HepG2 (cell line): Measurements from ENCODE around the gene AIF1. TPM values are rescaled to one million over a fixed set of nuclear protein-coding genes. Genes with fewer than 3 reads are reported as not detected.

Source experiments
- ARID4A ChIP-seq: sonication (generic); formaldehyde crosslinking; IDR thresholded peaks from 2 replicates; pipeline ENCODE4 v1.5.0; 2020; ENCODE audit warnings: mild to moderate bottlenecking, missing genetic modification reagents, borderline replicate concordance
- ATF3 ChIP-seq: sonication (generic); formaldehyde crosslinking; IDR thresholded peaks from 2 replicates; pipeline ENCODE4 v1.4.0; 2020; ENCODE audit warnings: missing genetic modification reagents
- ELF4 ChIP-seq: sonication (generic); formaldehyde crosslinking; IDR thresholded peaks from 2 replicates; pipeline ENCODE4 v1.5.0; 2020; ENCODE audit warnings: missing genetic modification reagents, mild to moderate bottlenecking, moderate library complexity, borderline replicate concordance
- ELK4 ChIP-seq: sonication (generic); formaldehyde crosslinking; IDR thresholded peaks from 2 replicates; pipeline ENCODE4 v1.9.0; 2021; ENCODE audit warnings: missing genetic modification reagents, borderline replicate concordance
- GATAD1 ChIP-seq: IDR thresholded peaks from 2 replicates; pipeline ENCODE4 v1.6.1; 2016; ENCODE audit warnings: missing genetic modification reagents, missing compliant biosample characterization
- HOXD1 ChIP-seq: sonication (generic); formaldehyde crosslinking; IDR thresholded peaks from 2 replicates; pipeline ENCODE4 v1.5.0; 2020; ENCODE audit warnings: missing genetic modification reagents
- MTERF4 ChIP-seq: sonication (generic); formaldehyde crosslinking; IDR thresholded peaks from 2 replicates; pipeline ENCODE4 v1.8.0; 2023; ENCODE audit warnings: mild to moderate bottlenecking, missing genetic modification reagents
- NFKBIZ ChIP-seq: IDR thresholded peaks from 2 replicates; pipeline ENCODE4 v1.6.1; 2018; ENCODE audit warnings: missing genetic modification reagents, missing compliant biosample characterization
- ONECUT2 ChIP-seq: sonication (generic); formaldehyde crosslinking; IDR thresholded peaks from 2 replicates; pipeline ENCODE4 v1.4.0; 2020; ENCODE audit warnings: missing genetic modification reagents
- SALL2 ChIP-seq: sonication (generic); formaldehyde crosslinking; IDR thresholded peaks from 2 replicates; pipeline ENCODE4 v1.8.1; 2023; ENCODE audit warnings: mild to moderate bottlenecking, missing genetic modification reagents, inconsistent platforms
- STAG1 ChIP-seq: sonication (generic); formaldehyde crosslinking; IDR thresholded peaks from 2 replicates; pipeline ENCODE4 v1.4.0; 2020; ENCODE audit warnings: missing genetic modification reagents
- THAP7 ChIP-seq: sonication (generic); formaldehyde crosslinking; IDR thresholded peaks from 2 replicates; pipeline ENCODE4 v1.8.1; 2023; ENCODE audit warnings: mild to moderate bottlenecking, missing genetic modification reagents
- ZNF496 ChIP-seq: sonication (generic); formaldehyde crosslinking; IDR thresholded peaks from 2 replicates; pipeline ENCODE4 v1.8.1; 2023; ENCODE audit warnings: mild to moderate bottlenecking, moderate library complexity, missing genetic modification reagents; ENCODE audit not compliant: insufficient replicate concordance
- ZNF543 ChIP-seq: sonication (generic); formaldehyde crosslinking; IDR thresholded peaks from 2 replicates; pipeline ENCODE4 v1.4.0; 2020; ENCODE audit warnings: mild to moderate bottlenecking, missing genetic modification reagents
- ZNF780A ChIP-seq: sonication (generic); formaldehyde crosslinking; IDR thresholded peaks from 2 replicates; pipeline ENCODE4 v1.8.0; 2022; ENCODE audit warnings: mild to moderate bottlenecking, missing genetic modification reagents, moderate library complexity
- ZNF83 ChIP-seq: sonication (generic); formaldehyde crosslinking; IDR thresholded peaks from 2 replicates; pipeline ENCODE4 v1.4.0; 2020; ENCODE audit warnings: missing genetic modification reagents, mild to moderate bottlenecking, borderline replicate concordance
- ZSCAN25 ChIP-seq: sonication (generic); formaldehyde crosslinking; IDR thresholded peaks from 2 replicates; pipeline ENCODE4 v1.8.0; 2022; ENCODE audit warnings: mild to moderate bottlenecking, missing genetic modification reagents
- ZXDC ChIP-seq: sonication (generic); formaldehyde crosslinking; IDR thresholded peaks from 2 replicates; pipeline ENCODE4 v1.5.0; 2020; ENCODE audit warnings: mild to moderate bottlenecking, missing genetic modification reagents
- polyA plus RNA-seq, 8 experiments: library from polyadenylated mRNA; depleted of rRNA in 3 of 8; stranded (reverse) in 7 of 8; unstranded in 1 of 8; fragments of >200 nt; fragmentation: Illumina TruSeq in 4 of 8; extraction: Trizol in 4 of 8; gene quantifications; 2 replicates each; pipeline versions ENCODE4 v1.2.1 to v1.2.3, GENCODE V29; 2011 to 2016; ENCODE audit warnings: low read depth in 4 of 8, missing spikeins in 1 of 8, mixed read lengths in 1 of 8; ENCODE audit not compliant: insufficient read depth in 1 of 8
- total RNA-seq, 5 experiments: library from RNA; depleted of rRNA; stranded (reverse); fragments of >200 nt; fragmentation: Illumina TruSeq; extraction: Trizol; gene quantifications; 2 replicates each; pipeline ENCODE4 v1.2.3, GENCODE V29; 2016; ENCODE audit warnings: low read depth in 1 of 5

The AIF1 gene
- total and polyA plus RNA-seq, 2 of the 13 experiments (the other 11 are each of a cell fraction or from before 2014, with no cell fraction given) = 1.5 TPM; not detected in 1

- TF ChIP-seq ARID4A (peak; percentile 49; the same call in 1 of the 2 replicates), STAG1 (no peak), ELF4 (CRISPR knock-in tag) (no peak), NFKBIZ (CRISPR knock-in tag) (0 out of 2 replicates have a peak, but pooled peaks have one; percentile 34), ZNF780A (CRISPR knock-in tag) (no peak; the same call in 1 of the 2 replicates), SALL2 (peak; percentile 44; the same call in 1 of the 2 replicates), THAP7 (CRISPR knock-in tag) (peak; percentile 65; the same call in 1 of the 2 replicates), ATF3 (CRISPR knock-in tag) (peak; percentile 63; the same call in 1 of the 2 replicates), ZNF543 (CRISPR knock-in tag) (no peak; the same call in 1 of the 2 replicates), ZSCAN25 (CRISPR knock-in tag) (no peak), MTERF4 (CRISPR knock-in tag) (no peak; the same call in 1 of the 2 replicates), ZNF83 (no peak), ZXDC (no peak), GATAD1 (CRISPR knock-in tag) (peak; percentile 83), ONECUT2 (peak; percentile 60; the same call in 1 of the 2 replicates), HOXD1 (CRISPR knock-in tag) (peak; percentile 79; the same call in 1 of the 2 replicates), ZNF496 (CRISPR knock-in tag) (no peak), ELK4 (CRISPR knock-in tag) (no peak)
Observed at GRCh38 chr6:31619805-31620585, 5.0 kb downstream of the AIF1 start (continued).
